Fibroblast of pulmonary artery (primary cell): ENCODE data around the gene VIM.
A peak's percentile ranks its signal among the peaks of the same experiment; 100 is the strongest.

ENCODE experiments used
- DNase-seq: peaks from one replicate; pipeline ENCODE4 v3.0.0-alpha.2; 2010; ENCODE audit warnings: low read depth
- H3K4me3 ChIP-seq: replicated peaks from 2 replicates; pipeline ENCODE4 v1.5.1; 2011; ENCODE audit warnings: low read depth, mild to moderate bottlenecking, control low read depth, low read length, moderate library complexity
- CTCF ChIP-seq: IDR thresholded peaks from 2 replicates; pipeline ENCODE4 v1.5.1; 2011; ENCODE audit warnings: mild to moderate bottlenecking, control low read depth, low read length, inconsistent platforms; ENCODE audit errors: missing control alignments

The VIM gene

GRCh38 chr10:17200001-17200911 is 27.8 kb upstream of the VIM start:
- no peak for TF ChIP-seq CTCF
- DNase-seq: peak; percentile 40
- peak overlapping the region; percentile 70 for H3K4me3 ChIP-seq

- TF ChIP-seq CTCF: no peak
- H3K4me3 ChIP-seq: peak within 1 kb of the TSS; percentile 70
- DNase-seq: peak; percentile 91
These were observed 26.9 kb upstream of the VIM start, which contains the start of gene TRDMT1 for GRCh38 chr10:17200912-17201793. Gene TRDMT1, minus strand, starts transcription at chr10:17201672. Its CDS starts 38 bp downstream, at chr10:17201634.

GRCh38 chr10:17201794-17202116 is 26.3 kb upstream of the VIM start:
- H3K4me3 ChIP-seq: peak overlapping the region; percentile 70
- no peak for DNase-seq
- no peak for TF ChIP-seq CTCF

- no peak for TF ChIP-seq CTCF
- H3K4me3 ChIP-seq: no peak overlapping the region
- DNase-seq: no peak
These were observed 25.5 kb upstream of the VIM start for GRCh38 chr10:17202506-17202905.

GRCh38 chr10:17202999-17203398 is 25.0 kb upstream of the VIM start:
- no peak for TF ChIP-seq CTCF
- DNase-seq: no peak
- no peak overlapping the region for H3K4me3 ChIP-seq

GRCh38 chr10:17203416-17203815 is 24.6 kb upstream of the VIM start:
- H3K4me3 ChIP-seq: no peak overlapping the region
- no peak for DNase-seq
- TF ChIP-seq CTCF: no peak
